Keratinocyte (primary cell): ENCODE measurements around the gene PAK3. TPM values are rescaled to one million over a fixed set of nuclear protein-coding genes. Genes with fewer than 3 reads are reported as not detected.

Experiments
- DNase-seq: peaks from one replicate; pipeline ENCODE4 v3.0.0-alpha.2; 2011; ENCODE audit warnings: low read depth, missing footprints, low spot score
- FAIRE-seq: peaks from 2 replicates; lab custom pipeline; 2011; peaks lifted over from hg19 to GRCh38; lab: Jason Lieb, UNC
- H2AFZ ChIP-seq: 2 replicates; pipeline ENCODE4 v1.6.0; 2012; ENCODE audit warnings: low read length, control low read depth, inconsistent platforms; ENCODE audit not compliant: control insufficient read depth
- H3K27ac ChIP-seq: 2 replicates; pipeline ENCODE4 v1.5.1; 2011; ENCODE audit warnings: low read length; ENCODE audit not compliant: control insufficient read depth, insufficient read depth
- H3K27me3 ChIP-seq: 3 replicates; pipeline ENCODE4 v1.6.0; 2011; ENCODE audit warnings: low read length; ENCODE audit not compliant: control insufficient read depth, insufficient read depth; ENCODE audit errors: extremely low read depth
- H3K36me3 ChIP-seq, 2 experiments: 2 replicates in 1 of 2; 3 replicates in 1 of 2; pipeline ENCODE4 v1.5.1; 2011; ENCODE audit warnings: low read length in 2 of 2, mild to moderate bottlenecking in 1 of 2; ENCODE audit not compliant: control insufficient read depth in 2 of 2, insufficient read depth in 2 of 2; ENCODE audit errors: extremely low read depth in 1 of 2
- H3K4me1 ChIP-seq: 3 replicates; pipeline ENCODE4 v1.5.1; 2011; ENCODE audit warnings: low read length; ENCODE audit not compliant: control insufficient read depth, insufficient read depth; ENCODE audit errors: extremely low read depth
- H3K4me2 ChIP-seq: 3 replicates; pipeline ENCODE4 v1.6.0; 2011; ENCODE audit warnings: low read depth, low read length; ENCODE audit not compliant: control insufficient read depth, insufficient read depth; ENCODE audit errors: extremely low read depth
- H3K4me3 ChIP-seq, 3 experiments: fragments of 200-600 bp in 1 of 3; sonication (generic) in 1 of 3; 2 replicates in 2 of 3; 3 replicates in 1 of 3; pipeline ENCODE4 v1.5.1; 2011 to 2016; ENCODE audit warnings: low read length in 3 of 3, mild to moderate bottlenecking in 3 of 3, control low read depth in 2 of 3, inconsistent platforms in 1 of 3, low read depth in 1 of 3, mixed read lengths in 1 of 3, mixed run types in 1 of 3, moderate library complexity in 1 of 3; ENCODE audit not compliant: control insufficient read depth in 2 of 3, insufficient read depth in 2 of 3; ENCODE audit errors: extremely low read depth in 1 of 3
- H3K79me2 ChIP-seq: 2 replicates; pipeline ENCODE4 v1.6.0; 2012; ENCODE audit warnings: low read length; ENCODE audit not compliant: control insufficient read depth, insufficient read depth
- H3K9ac ChIP-seq: 3 replicates; pipeline ENCODE4 v1.6.0; 2011; ENCODE audit warnings: low read length; ENCODE audit not compliant: control insufficient read depth, insufficient read depth; ENCODE audit errors: extremely low read depth
- H3K9me1 ChIP-seq: 3 replicates; pipeline ENCODE4 v1.6.0; 2011; ENCODE audit warnings: low read length; ENCODE audit not compliant: control insufficient read depth, insufficient read depth; ENCODE audit errors: extremely low read depth
- H3K9me3 ChIP-seq: 2 replicates; pipeline ENCODE4 v1.5.1; 2012; ENCODE audit warnings: low read depth, low read length; ENCODE audit not compliant: control insufficient read depth
- H4K20me1 ChIP-seq: 3 replicates; pipeline ENCODE4 v1.6.0; 2011; ENCODE audit warnings: low read length; ENCODE audit not compliant: control insufficient read depth, insufficient read depth; ENCODE audit errors: extremely low read depth
- CTCF ChIP-seq, 3 experiments: IDR thresholded peaks in 1 of 3; conservative IDR thresholded peaks in 1 of 3; optimal IDR thresholded peaks in 1 of 3; 2 replicates in 2 of 3; 3 replicates in 1 of 3; pipeline versions ENCODE3 to v1.5.1; 2011; ENCODE audit warnings: low read length in 3 of 3, mild to moderate bottlenecking in 3 of 3, moderate library complexity in 2 of 3, control low read depth in 1 of 3, inconsistent platforms in 1 of 3; ENCODE audit not compliant: insufficient read depth in 2 of 3; ENCODE audit errors: extremely low read depth in 1 of 3
- EZH2 ChIP-seq: IDR thresholded peaks from one replicate; pipeline ENCODE4 v1.6.1; 2012; ENCODE audit warnings: inconsistent platforms, mild to moderate bottlenecking, low read length, moderate library complexity
- dilution Hi-C: fragments of 300-500 bp; cut with MboI; formaldehyde crosslinking; loops from one replicate; pipeline ENCODE4 v1.7.0; 2020; ENCODE audit warnings: low sequenced_read_pairs; ENCODE audit not compliant: extremely low pct_ligation_motif_present
- polyA plus RNA-seq, 5 experiments: library from polyadenylated mRNA; depleted of rRNA in 3 of 5; stranded (reverse) in 3 of 5; stranded (forward) in 1 of 5; unstranded in 1 of 5; fragments of >200 nt; gene quantifications; 1 replicate in 1 of 5; 2 replicates in 3 of 5; 3 replicates in 1 of 5; pipeline versions ENCODE4 v1.2.1 to v1.2.3, GENCODE V29; 2011 to 2012; ENCODE audit warnings: missing spikeins in 2 of 5, low read depth in 1 of 5, low replicate concordance in 1 of 5

Gene PAK3
- polyA plus RNA-seq, 1 donor (not counting 4 experiments of a cell fraction or from before 2014, with no cell fraction given) = 0.34 TPM

GRCh38 chrX:111131572-111131971 is 35.6 kb downstream of the PAK3 start:
- H3K9me1 ChIP-seq = no peaks in the 10 kb centered on the region
- H3K4me3 ChIP-seq = no peak overlapping the region
- H3K9ac ChIP-seq = no peak overlapping the region
- H3K27me3 ChIP-seq = no peaks in the 10 kb centered on the region
- DNase-seq (no peak), FAIRE-seq (no peak)
- no peaks in the 10 kb centered on the region for H3K9me3 ChIP-seq
- dilution Hi-C loops = no loop called here
- no peaks in the 10 kb centered on the region for H3K79me2 ChIP-seq
- no peaks in the 10 kb centered on the region for H3K4me1 ChIP-seq
- no peak overlapping the region for H3K27ac ChIP-seq
- H3K4me2 ChIP-seq = no peak overlapping the region
- H2AFZ ChIP-seq = no peak overlapping the region
- TF ChIP-seq CTCF (optimal IDR thresholded peaks at IDR 0.05 in 1 of 3, IDR thresholded peaks at IDR 0.05 in 1 of 3, conservative IDR thresholded peaks at IDR 0.05 in 1 of 3; ENCODE audit: extremely low read depth in 1 of 3, insufficient read depth in 2 of 3, low read length in 3 of 3) (no peak), EZH2 (no peak)
- no peaks in the 10 kb centered on the region for H3K36me3 ChIP-seq
- no peaks in the 10 kb centered on the region for H4K20me1 ChIP-seq

- no peaks in the 10 kb centered on the region for H3K9me3 ChIP-seq
- FAIRE-seq = no peak
- no peak overlapping the region for H3K9ac ChIP-seq
- no peaks in the 10 kb centered on the region for H3K9me1 ChIP-seq
- TF ChIP-seq CTCF (optimal IDR thresholded peaks at IDR 0.05 in 1 of 3, IDR thresholded peaks at IDR 0.05 in 1 of 3, conservative IDR thresholded peaks at IDR 0.05 in 1 of 3; ENCODE audit: extremely low read depth in 1 of 3, insufficient read depth in 2 of 3, low read length in 3 of 3) (no peak), EZH2 (no peak)
- H4K20me1 ChIP-seq = no peaks in the 10 kb centered on the region
- no peaks in the 10 kb centered on the region for H3K36me3 ChIP-seq
- dilution Hi-C loops = no loop called here
- no peaks in the 10 kb centered on the region for H3K27me3 ChIP-seq
- no peak overlapping the region for H3K27ac ChIP-seq
- H3K79me2 ChIP-seq = no peaks in the 10 kb centered on the region
- no peak overlapping the region for H2AFZ ChIP-seq
- H3K4me1 ChIP-seq = no peaks in the 10 kb centered on the region
- H3K4me3 ChIP-seq = no peak overlapping the region
- no peak for DNase-seq
- H3K4me2 ChIP-seq = no peak overlapping the region
These were observed 37.4 kb downstream of the PAK3 start for GRCh38 chrX:111133389-111133788.
